T-cell (primary cell): ENCODE results near the gene CDC42BPB. TPM values are rescaled to one million over a fixed set of nuclear protein-coding genes. Genes with fewer than 3 reads are reported as not detected.

Source experiments
- ATAC-seq, 4 experiments: fragments of 200-7000 bp in 3 of 4; fragments of 150-1000 bp in 1 of 4; cut with Tn5 transposase; replicated peaks in 1 of 4; 1 replicate in 3 of 4; 2 replicates in 1 of 4; pipeline ENCODE4 v1.10.0; 2021; ENCODE audit warnings: moderate library complexity in 3 of 4, mild to moderate bottlenecking in 2 of 4, moderate number of reproducible peaks in 1 of 4
- CTCF ChIA-PET, 2 donors: fragments of 300-600 bp; sonication (Branson Sonifier 250); formaldehyde crosslinking; loops; one replicate each; lab custom pipeline; 2022; ENCODE audit warnings: antibody characterized with exemption in 2 of 2; lab: Charles Lee
- POLR2A ChIA-PET, 2 donors: fragments of 300-600 bp; sonication (Branson Sonifier 250); formaldehyde crosslinking; loops; one replicate each; lab custom pipeline; 2022; ENCODE audit warnings: antibody characterized with exemption in 2 of 2; lab: Charles Lee
- DNase-seq, 35 experiments: peaks; one replicate each; pipeline versions ENCODE4 v3.0.0 to v3.0.0-alpha.2; 2013 to 2023
- H3K27ac ChIP-seq: one replicate; pipeline ENCODE4 v1.5.1; 2013; ENCODE audit warnings: low read length
- H3K27me3 ChIP-seq, 2 experiments: replicated peaks in 1 of 2; 1 replicate in 1 of 2; 2 replicates in 1 of 2; pipeline versions ENCODE4 v1.6.1 to v1.7.0; 2013; ENCODE audit warnings: low read length in 1 of 2, mixed read lengths in 1 of 2; ENCODE audit not compliant: control insufficient read depth in 2 of 2, insufficient read depth in 2 of 2; ENCODE audit errors: extremely low read depth in 1 of 2
- H3K36me3 ChIP-seq, 2 donors: 1 replicate in 1 of 2; 2 replicates in 1 of 2; pipeline versions ENCODE4 v1.6.1 to v1.7.0; 2013; ENCODE audit warnings: low read length in 1 of 2; ENCODE audit not compliant: control insufficient read depth in 2 of 2, insufficient read depth in 1 of 2; ENCODE audit errors: extremely low read depth in 1 of 2
- H3K4me1 ChIP-seq, 2 experiments: 1 replicate in 1 of 2; 2 replicates in 1 of 2; pipeline versions ENCODE4 v1.6.1 to v1.7.0; 2013; ENCODE audit warnings: low read length in 2 of 2, mixed read lengths in 1 of 2; ENCODE audit not compliant: insufficient read depth in 2 of 2, control insufficient read depth in 1 of 2; ENCODE audit errors: extremely low read depth in 1 of 2
- H3K4me3 ChIP-seq, 2 donors: 1 replicate in 1 of 2; 2 replicates in 1 of 2; pipeline versions ENCODE4 v1.5.1 to v1.7.0; 2013; ENCODE audit warnings: mild to moderate bottlenecking in 2 of 2, low read length in 1 of 2, moderate library complexity in 1 of 2; ENCODE audit not compliant: control insufficient read depth in 1 of 2; ENCODE audit errors: extremely low read depth in 1 of 2
- H3K9me3 ChIP-seq: 2 replicates; pipeline ENCODE4 v1.7.0; 2013
- H3K27ac Mint-ChIP-seq, 2 donors: one replicate each; pipeline ENCODE4 v1.8.0; 2020 to 2021; ENCODE audit warnings: mild to moderate bottlenecking in 2 of 2, mixed read lengths in 2 of 2
- H3K27me3 Mint-ChIP-seq, 2 donors: one replicate each; pipeline ENCODE4 v1.8.0; 2021 to 2022; ENCODE audit warnings: mixed read lengths in 2 of 2
- H3K36me3 Mint-ChIP-seq: one replicate; pipeline ENCODE4 v1.8.0; 2021; ENCODE audit warnings: mixed read lengths
- H3K4me1 Mint-ChIP-seq, 3 donors: one replicate each; pipeline ENCODE4 v1.8.0; 2020 to 2022; ENCODE audit warnings: mixed read lengths in 3 of 3, mild to moderate bottlenecking in 1 of 3
- H3K4me3 Mint-ChIP-seq, 3 donors: one replicate each; pipeline ENCODE4 v1.8.0; 2020 to 2022; ENCODE audit warnings: mild to moderate bottlenecking in 3 of 3, mixed read lengths in 3 of 3, moderate library complexity in 3 of 3
- H3K9me3 Mint-ChIP-seq, 3 donors: one replicate each; pipeline ENCODE4 v1.8.0; 2020 to 2022; ENCODE audit warnings: mixed read lengths in 3 of 3
- WGBS: methylation state at CpG from one replicate; pipeline ENCODE4 v1.1.5; 2013; ENCODE audit warnings: missing lambda C conversion rate; ENCODE audit not compliant: insufficient coverage; 5-methylcytosine and 5-hydroxymethylcytosine counted together
- total RNA-seq, 35 experiments: library from RNA in 6 of 35; stranded (reverse) in 6 of 35; fragments of 120-200 nt in 1 of 35; gene quantifications; one replicate each; pipeline versions ENCODE4 v1.2.1 to v1.2.4 and lab custom pipeline; 2013 to 2026

CDC42BPB gene
- total RNA-seq, 5 donors from 2014 or later (not counting 1 experiment from before 2014, with no cell fraction given): 5.3 to 17.5 (median 11.2) TPM

DNA sequence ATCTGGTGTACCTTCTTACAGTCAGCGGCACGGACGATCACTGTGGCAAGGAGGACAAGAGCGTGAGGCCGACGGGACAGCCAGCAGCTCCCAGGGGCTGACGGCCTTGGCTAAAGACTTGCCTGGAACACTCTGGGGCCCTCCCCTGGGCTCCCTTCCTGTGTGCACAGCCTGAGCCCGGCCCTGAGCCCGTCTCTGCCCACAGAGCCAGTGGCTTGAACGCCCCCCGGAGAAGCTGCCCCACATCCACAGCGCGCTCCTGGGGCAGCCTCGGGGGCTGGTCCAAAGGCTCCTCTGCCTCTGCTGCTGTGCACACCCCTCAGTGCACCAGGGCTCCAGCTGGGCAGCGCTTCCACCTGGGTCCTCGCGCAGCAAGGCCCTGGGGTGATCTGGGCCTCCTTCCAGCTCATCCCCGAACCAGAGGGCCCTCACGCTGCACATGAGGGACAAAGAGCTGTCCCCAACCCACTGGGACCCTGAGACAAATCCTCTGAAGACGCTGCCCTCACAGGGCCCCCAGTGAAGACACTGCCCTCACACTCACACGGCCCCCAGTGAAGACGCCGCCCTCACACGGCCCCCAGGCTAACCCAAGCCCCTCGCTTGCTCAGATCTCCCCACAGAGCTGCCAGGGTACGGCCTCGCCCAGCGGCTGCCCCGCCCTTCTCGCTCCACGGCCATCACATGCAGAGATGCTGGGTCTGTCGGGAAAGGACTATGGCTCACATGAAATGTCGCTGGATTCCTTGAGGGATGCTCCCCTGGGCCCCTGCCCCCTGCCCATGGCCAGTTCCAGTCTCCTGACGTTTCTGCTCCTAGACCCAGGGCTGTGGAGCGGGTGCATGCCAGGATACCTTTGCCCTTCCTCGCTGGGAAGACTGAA is 112.7 kb downstream of the CDC42BPB start:
- Mint-ChIP-seq H3K4me1 (peaks cover 23 to 25% (median 23%) of the 10 kb centered on the region in 3 donors), H3K27ac (peak overlapping the region in 1 of 2 donors; percentile 58), H3K9me3 (no peaks in the 10 kb centered on the region), H3K27me3 (no peaks in the 10 kb centered on the region), H3K36me3 (peaks cover 8% of the 10 kb centered on the region), H3K4me3 (no peak overlapping the region)
- no peak for DNase-seq
- Histone ChIP-seq H3K4me1 (peaks cover 8 to 29% of the 10 kb centered on the region in 2 experiments), H3K27ac (no peak overlapping the region), H3K9me3 (no peaks in the 10 kb centered on the region), H3K27me3 (peaks cover 0 to 2% of the 10 kb centered on the region in 2 experiments), H3K4me3 (no peak overlapping the region), H3K36me3 (no peaks in the 10 kb centered on the region)
- ChIA-PET CTCF (no interaction called here), POLR2A (no interaction called here)
- WGBS: 89% methylated on average over 33 of the region's 36 CpGs
- no peak for ATAC-seq

DNA sequence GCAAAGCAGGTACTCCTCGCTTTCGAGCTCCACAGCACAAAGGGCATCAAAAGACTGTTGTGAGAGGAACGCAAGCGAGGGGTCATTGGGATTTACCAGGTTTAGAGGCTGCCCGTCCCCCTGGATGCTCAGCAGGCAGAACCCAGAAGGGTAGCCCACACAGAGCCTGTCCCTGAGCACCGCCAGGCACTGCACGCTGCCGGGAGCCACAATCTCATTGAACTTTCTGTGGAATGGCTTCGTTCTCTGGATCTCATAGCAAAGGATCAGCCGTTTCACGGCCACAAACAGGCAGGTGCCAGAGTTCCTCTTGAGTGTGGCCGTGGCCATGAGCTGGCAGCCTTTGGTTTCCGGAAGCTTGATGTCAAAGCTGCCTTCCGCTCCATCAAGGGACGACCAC is 113.4 kb downstream of the CDC42BPB start:
- Mint-ChIP-seq H3K27ac (peak overlapping the region in 1 of 2 donors; percentile 58), H3K4me1 (peaks cover 16 to 18% (median 16%) of the 10 kb centered on the region in 3 donors), H3K36me3 (peaks cover 8% of the 10 kb centered on the region), H3K4me3 (no peak overlapping the region), H3K9me3 (no peaks in the 10 kb centered on the region), H3K27me3 (no peaks in the 10 kb centered on the region)
- H3K36me3 ChIP-seq: no peaks in the 10 kb centered on the region
- POLR2A ChIA-PET: no interaction called here
- no peak for DNase-seq
- CTCF ChIA-PET: no interaction called here
- 86% methylated on average over 15 of the region's 15 CpGs for WGBS
- H3K27ac ChIP-seq: no peak overlapping the region
- peaks cover 0 to 2% of the 10 kb centered on the region in 2 experiments for H3K27me3 ChIP-seq
- H3K4me3 ChIP-seq: no peak overlapping the region
- no peaks in the 10 kb centered on the region for H3K9me3 ChIP-seq
- H3K4me1 ChIP-seq: peaks cover 5 to 22% of the 10 kb centered on the region in 2 experiments
- ATAC-seq: no peak

DNA sequence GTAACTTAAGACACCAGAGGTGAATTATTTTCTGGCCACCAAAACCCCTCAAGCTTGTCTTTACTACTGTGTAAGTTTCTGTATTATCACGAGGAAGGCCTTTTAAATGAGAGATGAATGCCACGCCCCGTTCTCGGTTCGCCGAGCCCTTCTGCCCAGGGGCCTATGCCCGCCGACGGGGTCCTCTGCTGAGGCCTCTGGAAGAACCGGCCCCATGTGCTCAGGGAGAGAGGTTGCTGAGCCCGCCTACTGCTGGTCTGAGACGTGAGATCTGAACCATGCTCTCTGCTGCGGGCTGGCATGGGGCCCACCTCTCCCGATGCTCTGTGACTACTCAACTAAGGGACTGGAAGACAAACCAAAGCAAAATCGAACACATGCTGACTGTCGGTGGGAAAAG is 113.9 kb downstream of the CDC42BPB start:
- POLR2A ChIA-PET: no interaction called here
- H3K36me3 Mint-ChIP-seq: peaks cover 8% of the 10 kb centered on the region
- no peak overlapping the region for H3K27ac Mint-ChIP-seq

DNA sequence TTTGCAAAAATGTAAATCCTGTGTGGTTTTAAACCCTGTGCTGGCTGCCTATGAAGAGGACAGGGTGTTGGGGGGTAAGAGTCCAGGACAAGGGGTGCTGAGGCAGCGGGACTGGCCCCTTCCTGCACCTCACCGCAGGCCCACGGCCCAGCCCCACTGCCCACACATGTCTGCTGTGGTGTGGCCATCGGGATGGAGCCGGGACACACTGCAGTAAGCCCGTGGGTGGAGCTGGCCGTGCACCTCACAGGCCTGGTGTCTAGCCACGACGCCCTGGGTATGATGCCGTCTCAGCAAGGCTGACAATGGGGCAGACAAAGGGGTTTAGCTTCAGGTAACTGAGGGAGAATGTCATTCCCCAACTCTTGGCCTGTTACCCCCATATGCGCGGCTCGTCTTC is 115.3 kb downstream of the CDC42BPB start:
- H3K4me3 Mint-ChIP-seq: no peak overlapping the region
- H3K36me3 Mint-ChIP-seq: peaks cover 6% of the 10 kb centered on the region
- ATAC-seq (no peak), DNase-seq (no peak)
- no peaks in the 10 kb centered on the region for H3K27me3 Mint-ChIP-seq
- H3K4me1 ChIP-seq: peaks cover 2 to 10% of the 10 kb centered on the region in 2 experiments
- H3K27me3 ChIP-seq: peaks cover 0 to 2% of the 10 kb centered on the region in 2 experiments
- no peak overlapping the region for H3K4me3 ChIP-seq
- H3K36me3 ChIP-seq: no peaks in the 10 kb centered on the region
- no peak overlapping the region for H3K27ac ChIP-seq
- POLR2A ChIA-PET: no interaction called here
- no peaks in the 10 kb centered on the region for H3K9me3 Mint-ChIP-seq
- 75% methylated on average over 8 of the region's 13 CpGs for WGBS
- peaks cover 5 to 9% (median 7%) of the 10 kb centered on the region in 3 donors for H3K4me1 Mint-ChIP-seq
- CTCF ChIA-PET: no interaction called here
- H3K27ac Mint-ChIP-seq: no peak overlapping the region
- no peaks in the 10 kb centered on the region for H3K9me3 ChIP-seq

More for the DNA sequence above, 113.9 kb downstream of the CDC42BPB start:
- CTCF ChIA-PET: no interaction called here
- Mint-ChIP-seq H3K4me1 (peaks cover 12 to 13% (median 12%) of the 10 kb centered on the region in 3 donors), H3K27me3 (no peaks in the 10 kb centered on the region), H3K9me3 (no peaks in the 10 kb centered on the region), H3K4me3 (no peak overlapping the region)
- H3K27me3 ChIP-seq: peaks cover 0 to 2% of the 10 kb centered on the region in 2 experiments
- no peaks in the 10 kb centered on the region for H3K36me3 ChIP-seq
- no peaks in the 10 kb centered on the region for H3K9me3 ChIP-seq
- no peak for ATAC-seq
- H3K4me1 ChIP-seq: peaks cover 2 to 17% of the 10 kb centered on the region in 2 experiments
- DNase-seq: no peak
- no peak overlapping the region for H3K27ac ChIP-seq
- WGBS: 94% methylated on average over 16 of the region's 16 CpGs
- H3K4me3 ChIP-seq: no peak overlapping the region

DNA sequence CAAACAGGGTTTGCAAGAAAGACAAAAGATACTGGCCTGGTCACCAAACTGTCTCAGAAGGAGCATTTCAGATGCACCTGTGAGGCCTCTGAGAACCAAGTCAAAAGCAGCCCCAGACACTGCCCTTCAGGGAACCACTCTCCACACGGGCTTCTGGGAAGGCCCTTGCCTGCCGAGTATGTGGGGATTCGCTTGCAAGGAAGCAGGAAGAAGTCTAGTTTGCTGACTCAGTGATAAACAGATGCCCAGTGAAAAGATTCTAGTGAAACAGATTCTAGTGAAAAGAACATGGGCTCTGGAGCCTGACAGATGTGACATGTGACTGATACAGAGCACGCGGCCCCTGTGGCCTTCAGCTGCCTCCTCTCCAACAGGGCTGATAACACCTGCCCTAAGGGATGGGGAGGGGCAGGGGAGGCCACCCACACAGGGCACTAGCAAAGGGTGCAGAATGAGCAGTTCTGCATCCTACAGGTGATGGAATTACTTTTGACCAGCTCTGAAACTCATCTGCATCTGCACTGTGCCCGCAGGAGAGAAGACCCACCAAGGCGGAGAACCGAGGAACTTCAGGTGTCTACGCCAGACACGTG is 115.8 kb downstream of the CDC42BPB start:
- WGBS: 78% methylated on average over 8 of the region's 10 CpGs
- no peak for ATAC-seq
- Mint-ChIP-seq H3K27me3 (no peaks in the 10 kb centered on the region), H3K27ac (no peak overlapping the region), H3K4me1 (peaks cover 2 to 4% (median 2%) of the 10 kb centered on the region in 3 donors), H3K36me3 (peaks cover 6% of the 10 kb centered on the region), H3K4me3 (no peak overlapping the region), H3K9me3 (no peaks in the 10 kb centered on the region)
- no peak overlapping the region for H3K27ac ChIP-seq
- POLR2A ChIA-PET: no interaction called here
- H3K4me1 ChIP-seq: peaks cover under 1 to 5% of the 10 kb centered on the region in 2 experiments
- H3K36me3 ChIP-seq: no peaks in the 10 kb centered on the region
- H3K27me3 ChIP-seq: peaks cover 0 to 2% of the 10 kb centered on the region in 2 experiments
- H3K9me3 ChIP-seq: no peaks in the 10 kb centered on the region
- no peak for DNase-seq
- CTCF ChIA-PET: no interaction called here
- H3K4me3 ChIP-seq: no peak overlapping the region

- no peak for ATAC-seq
- ChIA-PET CTCF (no interaction called here), POLR2A (no interaction called here)
- no peaks in the 10 kb centered on the region for H3K36me3 ChIP-seq
- no peaks in the 10 kb centered on the region for H3K4me1 ChIP-seq
- peaks cover 6% of the 10 kb centered on the region for H3K36me3 Mint-ChIP-seq
- H3K27me3 ChIP-seq: peaks cover 0 to 2% of the 10 kb centered on the region in 2 experiments
- H3K27ac ChIP-seq: no peak overlapping the region
- no peak overlapping the region for H3K4me3 ChIP-seq
- no peaks in the 10 kb centered on the region for H3K9me3 Mint-ChIP-seq
- H3K27ac Mint-ChIP-seq: no peak overlapping the region
- DNase-seq: no peak
- H3K9me3 ChIP-seq: no peaks in the 10 kb centered on the region
- H3K4me3 Mint-ChIP-seq: no peak overlapping the region
- no peaks in the 10 kb centered on the region for H3K27me3 Mint-ChIP-seq
- no peaks in the 10 kb centered on the region for H3K4me1 Mint-ChIP-seq
- 74% methylated on average over 18 of the region's 19 CpGs for WGBS
These were observed 116.5 kb downstream of the CDC42BPB start for GRCh38 chr14:102940729-102941362.
